Stimulated activated naive CD4-positive, alpha-beta T cell treated with Interleukin-2 at 50 U/mL for 16 hours (primary cell): ENCODE measurements around the gene BTBD7.

Source experiments
- DNase-seq: peaks from one replicate; lab custom pipeline; 2025; lab: John Stamatoyannopoulos, UW

Gene BTBD7

GRCh38 chr14:93195316-93195999 is 137.4 kb downstream of the BTBD7 start:
- DNase-seq = no peak
